HCT116 (cell line): ENCODE results near the gene HIGD1A. TPM values are rescaled to one million over a fixed set of nuclear protein-coding genes. Genes with fewer than 3 reads are reported as not detected.

Source experiments
- ATAC-seq: fragments of 200-7000 bp; cut with Tn5 transposase; 2 replicates; pipeline ENCODE4 v1.9.1; 2020; ENCODE audit warnings: mild to moderate bottlenecking, moderate library complexity
- BruUV-seq: library from RNA; stranded (reverse); fragments of 400-500 nt; replicated peaks from 2 replicates; lab custom pipeline; 2021; lab: Mats Ljungman, UMichigan
- CTCF ChIA-PET: fragments of 300-600 bp; sonication (Branson Sonifier 250); formaldehyde crosslinking; loops from one replicate; lab custom pipeline; 2021; ENCODE audit warnings: antibody characterized with exemption; lab: Charles Lee
- POLR2A ChIA-PET: fragments of 300-600, 350-600 bp; sonication (Branson Sonifier 250); formaldehyde crosslinking; loops from one replicate; lab custom pipeline; 2021; ENCODE audit warnings: antibody characterized with exemption; lab: Charles Lee
- RAD21 ChIA-PET, 2 experiments: fragments of 300-600 bp; sonication (Branson Sonifier 250); formaldehyde crosslinking; loops; one replicate each; lab custom pipeline; 2023; ENCODE audit warnings: low total read pairs in 2 of 2; ENCODE audit not compliant: uncharacterized antibody in 2 of 2, unreplicated experiment in 2 of 2, low non-redundant PET in 1 of 2; lab: Charles Lee
- DNase-seq: peaks from one replicate; pipeline ENCODE4 v3.0.0-alpha.2; 2010; ENCODE audit warnings: low read depth, low spot score
- H2AFZ ChIP-seq: fragments of 200-600 bp; shearing (Covaris generic), sonication (generic); 2 replicates; pipeline ENCODE4 v1.6.1; 2017; ENCODE audit warnings: low read depth, mixed run types, mixed read lengths, antibody characterized with exemption, low read length; ENCODE audit not compliant: poor library complexity, severe bottlenecking
- H3K27ac ChIP-seq: 2 replicates; pipeline ENCODE4 v1.5.1; 2012; ENCODE audit warnings: low read depth, low read length
- H3K27me3 ChIP-seq: fragments of 200-600 bp; sonication (generic); 2 replicates; pipeline ENCODE4 v1.6.1; 2016; ENCODE audit warnings: mixed run types, low read length, mixed read lengths; ENCODE audit not compliant: insufficient read depth
- H3K36me3 ChIP-seq, 2 experiments: fragments of 200-500 bp in 1 of 2; fragments of 200-600 bp in 1 of 2; sonication (Bioruptor generic) in 1 of 2; sonication (generic) in 1 of 2; 2 replicates each; pipeline versions ENCODE4 v1.5.1 to v1.6.1; 2014 to 2016; ENCODE audit warnings: low read length in 2 of 2, inconsistent platforms in 1 of 2, mixed read lengths in 1 of 2, mixed run types in 1 of 2; ENCODE audit not compliant: insufficient read depth in 2 of 2, control insufficient read depth in 1 of 2
- H3K4me1 ChIP-seq, 2 experiments: fragments of 200-600 bp in 1 of 2; sonication (generic) in 1 of 2; 2 replicates each; pipeline versions ENCODE4 v1.5.1 to v1.6.1; 2012 to 2017; ENCODE audit warnings: low read length in 2 of 2, inconsistent platforms in 1 of 2, mild to moderate bottlenecking in 1 of 2, mixed read lengths in 1 of 2, mixed run types in 1 of 2, moderate library complexity in 1 of 2; ENCODE audit not compliant: insufficient read depth in 2 of 2, control insufficient read depth in 1 of 2
- H3K4me2 ChIP-seq: fragments of 200-600 bp; sonication (generic); 2 replicates; pipeline ENCODE4 v1.6.1; 2017; ENCODE audit warnings: mixed run types, low read length, mixed read lengths
- H3K4me3 ChIP-seq, 2 experiments: fragments of 200-600 bp in 1 of 2; sonication (generic) in 1 of 2; replicated peaks in 1 of 2; 2 replicates each; pipeline ENCODE4 v1.5.1; 2011 to 2016; ENCODE audit warnings: low read length in 2 of 2, control low read depth in 1 of 2, low read depth in 1 of 2, mild to moderate bottlenecking in 1 of 2, mixed read lengths in 1 of 2, mixed run types in 1 of 2
- H3K79me2 ChIP-seq: fragments of 200-600 bp; sonication (generic); 2 replicates; pipeline ENCODE4 v1.6.1; 2017; ENCODE audit warnings: mild to moderate bottlenecking, mixed run types, low read length, moderate library complexity, mixed read lengths; ENCODE audit not compliant: insufficient read depth
- H3K9ac ChIP-seq: fragments of 200-600 bp; sonication (generic); 2 replicates; pipeline ENCODE4 v1.6.1; 2016; ENCODE audit warnings: low read length, mixed read lengths
- H3K9me2 ChIP-seq: fragments of 200-600 bp; sonication (generic), shearing (Covaris generic); 2 replicates; pipeline ENCODE4 v1.6.1; 2017; ENCODE audit warnings: mixed run types, mild to moderate bottlenecking, moderate library complexity; ENCODE audit not compliant: insufficient read depth
- H3K9me3 ChIP-seq, 2 experiments: fragments of 200-500 bp in 1 of 2; fragments of 200-600 bp in 1 of 2; sonication (Bioruptor generic) in 1 of 2; sonication (generic) in 1 of 2; 2 replicates each; pipeline ENCODE4 v1.6.1; 2014 to 2017; ENCODE audit warnings: low read length in 2 of 2, mixed read lengths in 2 of 2, inconsistent platforms in 1 of 2, low read depth in 1 of 2, mild to moderate bottlenecking in 1 of 2, mixed run types in 1 of 2, moderate library complexity in 1 of 2; ENCODE audit not compliant: control insufficient read depth in 1 of 2, insufficient read depth in 1 of 2
- H4K20me1 ChIP-seq: fragments of 200-600 bp; sonication (generic), shearing (Covaris generic); 2 replicates; pipeline ENCODE4 v1.6.1; 2017; ENCODE audit warnings: mixed run types, mild to moderate bottlenecking, moderate library complexity; ENCODE audit not compliant: insufficient read depth
- ATF3 ChIP-seq: IDR thresholded peaks from 2 replicates; pipeline ENCODE4 v1.6.1; 2012
- CBX3 ChIP-seq: IDR thresholded peaks from 2 replicates; pipeline ENCODE4 v1.6.1; 2012; ENCODE audit warnings: low read depth
- CTCF ChIP-seq, 3 experiments: fragments of 200-600 bp in 1 of 3; sonication (generic) in 1 of 3; IDR thresholded peaks in 2 of 3; conservative IDR thresholded peaks in 1 of 3; 2 replicates each; pipeline ENCODE4 v1.5.1; 2012 to 2017; ENCODE audit warnings: low read depth in 2 of 3, low read length in 2 of 3, antibody characterized with exemption in 1 of 3, borderline replicate concordance in 1 of 3, control low read depth in 1 of 3, mild to moderate bottlenecking in 1 of 3, mixed read lengths in 1 of 3, mixed run types in 1 of 3, moderate library complexity in 1 of 3; ENCODE audit not compliant: insufficient read depth in 1 of 3
- EZH2phosphoT487 ChIP-seq: fragments of 200-600 bp; IDR thresholded peaks from 2 replicates; pipeline ENCODE4 v1.6.1; 2018; ENCODE audit warnings: antibody characterized with exemption, borderline replicate concordance
- FOSL1 ChIP-seq: IDR thresholded peaks from 2 replicates; pipeline ENCODE4 v1.6.1; 2012; ENCODE audit warnings: low read depth
- JUND ChIP-seq: IDR thresholded peaks from 2 replicates; pipeline ENCODE4 v1.6.1; 2012
- MAX ChIP-seq: IDR thresholded peaks from 2 replicates; pipeline ENCODE4 v1.6.1; 2012
- RAD21 ChIP-seq: IDR thresholded peaks from 2 replicates; pipeline ENCODE4 v1.6.1; 2012; ENCODE audit warnings: low read depth, mild to moderate bottlenecking
- SP1 ChIP-seq: IDR thresholded peaks from 2 replicates; pipeline ENCODE4 v1.6.1; 2012; ENCODE audit warnings: low read depth
- YY1 ChIP-seq: IDR thresholded peaks from 2 replicates; pipeline ENCODE4 v1.6.1; 2011; ENCODE audit warnings: low read length, low read depth, moderate library complexity, mild to moderate bottlenecking; ENCODE audit not compliant: insufficient replicate concordance; ENCODE audit errors: extremely low read depth
- ZBTB33 ChIP-seq: IDR thresholded peaks from 2 replicates; pipeline ENCODE4 v1.6.1; 2011; ENCODE audit warnings: mild to moderate bottlenecking, low read length, moderate library complexity; ENCODE audit not compliant: insufficient replicate concordance; ENCODE audit errors: extremely low read depth
- ZNF274 ChIP-seq: fragments of 200-500 bp; sonication (Bioruptor generic); IDR thresholded peaks from 2 replicates; pipeline ENCODE4 v1.6.1; 2014; ENCODE audit warnings: mild to moderate bottlenecking, low read depth, low read length, inconsistent platforms
- intact Hi-C: fragments of 100-400 bp; cut with micrococcal nuclease; formaldehyde crosslinking; loops from 2 replicates; pipeline ENCODE4 v1.10.0; 2022
- total RNA-seq: library from RNA; stranded (reverse); gene quantifications from one replicate; pipeline ENCODE4 v1.2.1, GENCODE V29; 2021; ENCODE audit not compliant: unreplicated experiment

HIGD1A gene
- total RNA-seq, 1 experiment from 2014 or later, result 71.2 TPM

GRCh38 chr3:42741796-42742195, 62.5 kb downstream of the HIGD1A start:
- no peak for DNase-seq
- CTCF ChIA-PET, result no interaction called here
- TF ChIP-seq ATF3 (no peak), JUND (no peak), EZH2phosphoT487 (no peak), SP1 (no peak), ZNF274 (no peak), ZBTB33 (no peak), MAX (no peak), RAD21 (no peak), FOSL1 (no peak), YY1 (no peak), CBX3 (no peak), CTCF (IDR thresholded peaks at IDR 0.05 in 2 of 3, conservative IDR thresholded peaks at IDR 0.05 in 1 of 3; ENCODE audit: borderline replicate concordance in 1 of 3, insufficient read depth in 1 of 3, low read depth in 2 of 3, low read length in 2 of 3) (no peak)
- TF ChIP-seq, all 23 proteins: peak for 0
- BruUV-seq, result no TSS peak
- intact Hi-C loops, result loop anchor here (5.0 kb wide), 1 partner anchor 89 kb away; the partner anchor contains the start of gene ZBTB47
- Histone ChIP-seq H3K27me3 (no peaks in the 10 kb centered on the region), H3K79me2 (no peaks in the 10 kb centered on the region), H4K20me1 (no peaks in the 10 kb centered on the region), H3K9me3 (no peaks in the 10 kb centered on the region), H3K36me3 (no peaks in the 10 kb centered on the region), H3K27ac (no peak overlapping the region), H3K9ac (no peak overlapping the region), H3K4me1 (peaks cover 0 to 22% of the 10 kb centered on the region in 2 experiments; a peak in 2 of 4 replicates), H2AFZ (no peak overlapping the region), H3K4me2 (no peak overlapping the region), H3K9me2 (no peaks in the 10 kb centered on the region), H3K4me3 (no peak overlapping the region)
- ChIA-PET POLR2A (no interaction called here), RAD21 (no interaction called here)
- no peak for ATAC-seq
